ENCODE results near the gene AP3S1. TPM values are rescaled to one million over a fixed set of nuclear protein-coding genes. Genes with fewer than 3 reads are reported as not detected.
A peak's percentile ranks its signal among the peaks of the same experiment; 100 is the strongest.

The AP3S1 gene
- total RNA-seq, 1 donor from 2014 or later = 57.3 TPM

DNA sequence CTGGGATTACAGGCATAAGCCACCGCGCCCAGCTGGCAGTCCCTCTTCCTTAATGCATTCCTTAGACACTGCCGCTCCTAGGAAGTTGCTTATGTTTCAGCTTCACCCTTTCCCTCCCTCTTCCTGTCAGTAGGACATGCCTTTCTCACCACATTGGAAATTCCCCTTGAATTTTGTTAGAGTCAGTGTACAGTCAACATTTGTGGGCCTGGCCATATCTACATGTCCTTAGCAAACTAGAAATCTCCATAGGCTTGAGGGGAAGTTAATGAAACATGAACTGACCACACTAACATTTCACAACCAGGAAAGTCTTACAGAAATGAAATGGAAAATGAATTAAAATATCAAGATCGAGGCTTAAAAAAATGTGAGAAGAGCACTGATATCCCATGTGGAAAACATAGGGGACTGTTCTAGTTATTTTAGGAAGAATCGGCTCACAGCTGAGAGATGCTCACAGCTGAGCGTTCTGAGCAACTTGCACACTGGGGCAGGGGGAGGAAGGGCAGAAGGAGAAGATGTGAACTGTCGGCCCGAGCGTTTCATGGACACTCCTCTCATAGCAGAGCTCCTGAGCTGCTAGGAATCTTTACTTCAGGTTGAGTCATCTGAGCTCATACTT lies 99.4 kb downstream of the AP3S1 start:
- peaks cover 12% of the 10 kb centered on the region for H3K9me3 ChIP-seq (replicated peaks)
- peak overlapping the region; percentile 36 for H3K27ac ChIP-seq (replicated peaks)
- no peaks in the 10 kb centered on the region for H3K4me1 ChIP-seq
- no peaks in the 10 kb centered on the region for H3K36me3 ChIP-seq
- intact Hi-C loops (cut with micrococcal nuclease) = no loop called here
- H3K4me3 ChIP-seq = no peak overlapping the region
- TF ChIP-seq, protein P1, sequence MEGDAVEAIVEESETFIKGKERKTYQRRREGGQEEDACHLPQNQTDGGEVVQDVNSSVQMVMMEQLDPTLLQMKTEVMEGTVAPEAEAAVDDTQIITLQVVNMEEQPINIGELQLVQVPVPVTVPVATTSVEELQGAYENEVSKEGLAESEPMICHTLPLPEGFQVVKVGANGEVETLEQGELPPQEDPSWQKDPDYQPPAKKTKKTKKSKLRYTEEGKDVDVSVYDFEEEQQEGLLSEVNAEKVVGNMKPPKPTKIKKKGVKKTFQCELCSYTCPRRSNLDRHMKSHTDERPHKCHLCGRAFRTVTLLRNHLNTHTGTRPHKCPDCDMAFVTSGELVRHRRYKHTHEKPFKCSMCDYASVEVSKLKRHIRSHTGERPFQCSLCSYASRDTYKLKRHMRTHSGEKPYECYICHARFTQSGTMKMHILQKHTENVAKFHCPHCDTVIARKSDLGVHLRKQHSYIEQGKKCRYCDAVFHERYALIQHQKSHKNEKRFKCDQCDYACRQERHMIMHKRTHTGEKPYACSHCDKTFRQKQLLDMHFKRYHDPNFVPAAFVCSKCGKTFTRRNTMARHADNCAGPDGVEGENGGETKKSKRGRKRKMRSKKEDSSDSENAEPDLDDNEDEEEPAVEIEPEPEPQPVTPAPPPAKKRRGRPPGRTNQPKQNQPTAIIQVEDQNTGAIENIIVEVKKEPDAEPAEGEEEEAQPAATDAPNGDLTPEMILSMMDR (IDR thresholded peaks at IDR 0.05; ENCODE audit: borderline replicate concordance) = no peak
- H3K27me3 ChIP-seq (ENCODE audit: low read depth) = no peaks in the 10 kb centered on the region
- DNase-seq = no peak

DNA sequence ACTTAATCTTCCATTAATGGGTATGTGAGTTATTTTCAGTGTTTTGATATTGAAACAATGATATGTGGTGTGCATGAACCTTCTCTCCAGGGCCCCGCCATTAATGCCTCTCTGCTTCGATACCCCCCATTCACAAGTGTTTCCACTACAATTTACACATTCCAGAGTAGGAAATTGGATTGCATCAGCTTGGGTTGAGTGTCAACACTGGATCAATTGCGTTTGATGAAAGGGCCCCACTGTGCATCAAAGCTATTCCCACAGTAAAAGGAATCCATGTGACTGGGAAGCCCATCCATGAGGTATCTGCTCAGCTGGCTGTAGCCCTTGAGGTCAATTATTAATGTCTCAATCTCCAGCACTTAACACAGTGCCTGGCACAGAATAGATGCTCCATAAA lies 102.8 kb downstream of the AP3S1 start:
- H3K9me3 ChIP-seq (replicated peaks) = peaks cover 12% of the 10 kb centered on the region
- H3K4me1 ChIP-seq = no peaks in the 10 kb centered on the region
- TF ChIP-seq, protein P1 (IDR thresholded peaks at IDR 0.05; ENCODE audit: borderline replicate concordance) = no peak
- H3K27ac ChIP-seq (replicated peaks) = no peak overlapping the region
- intact Hi-C loops (cut with micrococcal nuclease) = no loop called here
- no peaks in the 10 kb centered on the region for H3K36me3 ChIP-seq
- no peak for DNase-seq
- no peak overlapping the region for H3K4me3 ChIP-seq
- no peaks in the 10 kb centered on the region for H3K27me3 ChIP-seq (ENCODE audit: low read depth)

DNA sequence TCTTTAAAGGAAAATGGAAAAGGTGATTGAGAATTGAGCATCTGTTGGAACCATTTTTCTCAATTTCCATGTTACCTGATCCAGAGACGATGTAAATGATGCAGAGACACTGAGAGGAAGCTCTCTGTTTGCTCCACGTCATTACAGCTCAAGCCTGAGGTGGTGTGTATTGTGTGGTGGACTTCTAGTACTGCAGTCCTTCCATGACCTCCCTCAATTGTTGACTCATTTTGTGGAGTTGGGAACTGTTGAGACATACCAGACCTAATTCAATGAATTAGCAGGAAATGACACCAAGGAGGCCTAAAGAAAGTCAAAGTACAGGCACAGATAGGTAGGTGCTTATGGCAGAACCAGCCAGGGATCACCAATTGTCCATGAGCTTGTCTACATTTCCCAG lies 104.9 kb downstream of the AP3S1 start:
- Histone ChIP-seq H3K27me3 (ENCODE audit: low read depth) (no peaks in the 10 kb centered on the region), H3K4me1 (no peaks in the 10 kb centered on the region), H3K36me3 (no peaks in the 10 kb centered on the region), H3K4me3 (no peak overlapping the region), H3K27ac (replicated peaks) (no peak overlapping the region), H3K9me3 (replicated peaks) (peaks cover 9% of the 10 kb centered on the region)
- TF ChIP-seq, protein P1 (IDR thresholded peaks at IDR 0.05; ENCODE audit: borderline replicate concordance) = no peak
- DNase-seq = no peak
- intact Hi-C loops (cut with micrococcal nuclease) = no loop called here

DNA sequence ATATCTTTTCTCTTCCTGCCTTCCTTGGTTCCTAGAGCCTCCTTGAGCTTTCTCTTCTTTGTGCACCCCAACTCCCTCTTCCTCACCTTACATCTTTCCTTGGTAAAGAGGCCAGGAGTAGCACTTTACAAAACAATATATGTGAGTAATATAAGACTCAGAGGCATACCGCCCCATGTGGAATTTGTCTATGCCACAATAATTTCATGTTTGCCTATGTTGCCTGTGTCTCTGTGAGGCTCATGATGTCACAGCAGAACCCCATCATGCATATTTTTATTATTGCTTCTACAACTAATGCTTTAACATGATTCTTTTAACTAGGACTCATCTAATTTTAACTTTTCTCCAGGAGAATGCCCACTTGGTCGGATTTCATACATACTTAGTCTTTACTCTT lies 105.5 kb downstream of the AP3S1 start:
- H3K4me3 ChIP-seq = no peak overlapping the region
- no peak for DNase-seq
- H3K36me3 ChIP-seq = no peaks in the 10 kb centered on the region
- no peaks in the 10 kb centered on the region for H3K27me3 ChIP-seq (ENCODE audit: low read depth)
- H3K9me3 ChIP-seq (replicated peaks) = peaks cover 4% of the 10 kb centered on the region
- intact Hi-C loops (cut with micrococcal nuclease) = no loop called here
- TF ChIP-seq, protein P1 (IDR thresholded peaks at IDR 0.05; ENCODE audit: borderline replicate concordance) = no peak
- H3K27ac ChIP-seq (replicated peaks) = no peak overlapping the region
- no peaks in the 10 kb centered on the region for H3K4me1 ChIP-seq

DNA sequence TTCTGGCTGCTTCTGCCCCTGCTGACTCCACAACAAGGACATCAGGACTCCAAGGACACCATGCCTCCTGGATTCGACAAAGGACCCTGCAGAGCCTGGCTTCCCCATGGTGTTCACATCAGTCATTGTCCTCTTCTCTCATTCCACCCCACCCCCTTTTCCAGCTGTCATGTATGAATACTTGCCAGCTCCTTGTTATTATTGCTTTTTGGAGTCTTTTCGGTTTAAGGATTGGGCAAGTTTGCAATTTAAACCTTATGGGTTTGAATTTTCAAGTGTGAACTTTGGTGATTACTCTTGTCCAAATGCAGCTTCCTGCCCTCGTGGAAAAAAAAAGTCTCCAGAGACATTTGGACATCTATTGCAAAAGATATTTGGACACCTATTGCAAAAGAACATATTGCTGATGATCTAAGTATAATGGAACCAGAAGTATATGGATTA lies 106.4 kb downstream of the AP3S1 start:
- Histone ChIP-seq H3K27me3 (ENCODE audit: low read depth) (no peaks in the 10 kb centered on the region), H3K4me3 (no peak overlapping the region), H3K36me3 (no peaks in the 10 kb centered on the region), H3K9me3 (replicated peaks) (no peaks in the 10 kb centered on the region), H3K27ac (replicated peaks) (peak overlapping the region; percentile 27), H3K4me1 (no peaks in the 10 kb centered on the region)
- no peak for DNase-seq
- TF ChIP-seq, protein P1 (IDR thresholded peaks at IDR 0.05; ENCODE audit: borderline replicate concordance) = no peak
- intact Hi-C loops (cut with micrococcal nuclease) = no loop called here
